Sigmoid colon (tissue), 7 donors: ENCODE measurements around the gene SDR42E2. TPM values are rescaled to one million over a fixed set of nuclear protein-coding genes. Genes with fewer than 3 reads are reported as not detected.

Experiments
- DNase-seq: peaks from one replicate; pipeline ENCODE4 v3.0.0-alpha.2; 2019
- H3K27ac ChIP-seq, 4 donors: fragments of 200-600 bp; sonication (generic); one replicate each; pipeline ENCODE4 v1.5.1; 2016 to 2019; ENCODE audit warnings: mild to moderate bottlenecking in 1 of 4
- H3K27me3 ChIP-seq, 3 donors: fragments of 200-600 bp; sonication (generic); one replicate each; pipeline ENCODE4 v1.5.1; 2019; ENCODE audit warnings: mild to moderate bottlenecking in 1 of 3
- H3K36me3 ChIP-seq, 4 donors: fragments of 200-600 bp; sonication (generic); one replicate each; pipeline ENCODE4 v1.5.1; 2016 to 2019
- H3K4me1 ChIP-seq, 4 donors: fragments of 200-600 bp; sonication (generic); one replicate each; pipeline ENCODE4 v1.5.1; 2017 to 2019
- H3K4me3 ChIP-seq, 4 donors: fragments of 200-600 bp; sonication (generic); one replicate each; pipeline ENCODE4 v1.5.1; 2017 to 2019; ENCODE audit warnings: mild to moderate bottlenecking in 2 of 4, moderate library complexity in 1 of 4
- H3K9me3 ChIP-seq, 4 donors: fragments of 200-600 bp in 3 of 4; sonication (generic) in 3 of 4; one replicate each; pipeline versions ENCODE4 v1.5.1 to v1.6.1; 2013 to 2019
- EP300 ChIP-seq, 4 donors: sonication (generic); formaldehyde crosslinking; IDR thresholded peaks; one replicate each; pipeline ENCODE4 v1.6.1; 2017; ENCODE audit warnings: antibody characterized with exemption in 4 of 4
- POLR2A ChIP-seq, 2 donors: fragments of 450-650 bp; IDR thresholded peaks; one replicate each; pipeline ENCODE4 v1.6.1; 2016; ENCODE audit warnings: antibody characterized with exemption in 2 of 2, mild to moderate bottlenecking in 2 of 2, moderate library complexity in 2 of 2
- POLR2AphosphoS5 ChIP-seq, 4 donors: sonication (generic); formaldehyde crosslinking; IDR thresholded peaks; one replicate each; pipeline ENCODE4 v1.6.1; 2017; ENCODE audit warnings: antibody characterized with exemption in 4 of 4
- WGBS, 2 donors: extraction: QIAGEN DNeasy Blood & Tissue Kit; methylation state at CpG; one replicate each; pipeline ENCODE4 v1.1.7; 2013; 5-methylcytosine and 5-hydroxymethylcytosine counted together
- intact Hi-C: fragments of 100-400 bp; cut with DNase I; formaldehyde crosslinking; loops from one replicate; pipeline ENCODE4 v1.15.1; 2023
- polyA plus RNA-seq, 3 donors: library from polyadenylated mRNA; stranded (reverse); fragments of 200-250 nt; gene quantifications; one replicate each; pipeline ENCODE4 v1.2.3, GENCODE V29; 2013
- total RNA-seq, 4 donors: library from RNA; depleted of rRNA; stranded (reverse); fragments of >200 nt; gene quantifications; one replicate each; pipeline ENCODE4 v1.1.0, GENCODE V29; 2016
- TF ChIP-seq, protein P1 (sequence below), 4 experiments: fragments of 450-650 bp in 3 of 4; fragments of 200-600 bp in 1 of 4; IDR thresholded peaks; one replicate each; pipeline ENCODE4 v1.5.1; 2016 to 2019; ENCODE audit warnings: antibody characterized with exemption in 4 of 4, mild to moderate bottlenecking in 3 of 4, moderate library complexity in 2 of 4
- donor health status: healthy with polysubstance abuse.
- donor health status: Bipolar disorder and iron deficiency.
- donor health status: healthy.

SDR42E2 gene
- not detected for total RNA-seq
- under 1 TPM in 1 of 3 donors, not detected in 2; 0.04 TPM for polyA plus RNA-seq

GRCh38 chr16:22161999-22162655, at the start of gene SDR42E2:
Gene SDR42E2, plus strand, starts transcription at chr16:22162506. Its CDS starts 3,077 bp downstream, at chr16:22165583.
- no peak for DNase-seq
- Histone ChIP-seq H3K4me1 (peaks cover 0 to 6% (median 5%) of the 10 kb centered on the region in 4 donors), H3K4me3 (no peak within 1 kb of the TSS), H3K27ac (no peak within 1 kb of the TSS), H3K9me3 (no peaks in the 10 kb centered on the region), H3K27me3 (peaks cover 10 to 42% (median 19%) of the 10 kb centered on the region in 3 donors), H3K36me3 (no peaks in the 10 kb centered on the region)
- WGBS, 2 donors, result 3 to 6% methylated on average over 40 of the region's 40 CpGs
- no peak for TF ChIP-seq POLR2AphosphoS5 (IDR thresholded peaks at IDR 0.05)
- no peak for TF ChIP-seq POLR2A (IDR thresholded peaks at IDR 0.05)
- intact Hi-C loops, result no loop called here

DNA sequence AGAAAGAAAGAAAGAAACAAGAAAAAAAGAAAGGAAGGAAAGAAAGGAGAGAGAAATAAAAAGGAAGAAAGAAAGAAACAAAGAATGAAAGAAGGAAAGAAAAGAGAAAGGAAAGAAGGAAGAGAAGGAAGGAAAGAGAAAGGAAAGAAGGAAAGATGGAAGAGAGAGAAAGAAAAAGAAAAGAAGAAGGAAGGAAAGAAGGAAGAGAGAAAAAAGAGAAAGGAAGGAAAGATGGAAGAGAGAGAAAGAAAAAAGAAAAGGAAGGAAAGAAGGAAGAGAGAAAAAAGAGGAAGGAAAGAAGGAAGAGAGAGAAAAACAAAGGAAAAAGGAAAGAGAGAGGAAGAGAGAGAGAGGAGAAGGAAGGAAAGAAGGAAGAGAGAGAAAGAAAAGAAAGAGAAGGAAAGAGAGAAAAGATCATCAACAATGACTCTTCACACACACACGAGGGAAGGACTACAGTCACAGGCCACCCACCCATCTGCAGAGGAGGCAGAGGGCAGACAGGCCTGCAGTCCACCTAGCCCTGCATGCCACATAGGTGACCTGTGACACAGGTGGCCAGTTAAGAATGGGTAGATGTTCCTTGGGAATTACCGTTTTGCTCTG, 46.1 kb upstream of the SDR42E2 start:
- Histone ChIP-seq H3K27me3 (no peaks in the 10 kb centered on the region), H3K4me3 (no peak overlapping the region), H3K4me1 (no peaks in the 10 kb centered on the region), H3K36me3 (no peaks in the 10 kb centered on the region), H3K27ac (no peak overlapping the region), H3K9me3 (no peaks in the 10 kb centered on the region)
- TF ChIP-seq, protein P1, sequence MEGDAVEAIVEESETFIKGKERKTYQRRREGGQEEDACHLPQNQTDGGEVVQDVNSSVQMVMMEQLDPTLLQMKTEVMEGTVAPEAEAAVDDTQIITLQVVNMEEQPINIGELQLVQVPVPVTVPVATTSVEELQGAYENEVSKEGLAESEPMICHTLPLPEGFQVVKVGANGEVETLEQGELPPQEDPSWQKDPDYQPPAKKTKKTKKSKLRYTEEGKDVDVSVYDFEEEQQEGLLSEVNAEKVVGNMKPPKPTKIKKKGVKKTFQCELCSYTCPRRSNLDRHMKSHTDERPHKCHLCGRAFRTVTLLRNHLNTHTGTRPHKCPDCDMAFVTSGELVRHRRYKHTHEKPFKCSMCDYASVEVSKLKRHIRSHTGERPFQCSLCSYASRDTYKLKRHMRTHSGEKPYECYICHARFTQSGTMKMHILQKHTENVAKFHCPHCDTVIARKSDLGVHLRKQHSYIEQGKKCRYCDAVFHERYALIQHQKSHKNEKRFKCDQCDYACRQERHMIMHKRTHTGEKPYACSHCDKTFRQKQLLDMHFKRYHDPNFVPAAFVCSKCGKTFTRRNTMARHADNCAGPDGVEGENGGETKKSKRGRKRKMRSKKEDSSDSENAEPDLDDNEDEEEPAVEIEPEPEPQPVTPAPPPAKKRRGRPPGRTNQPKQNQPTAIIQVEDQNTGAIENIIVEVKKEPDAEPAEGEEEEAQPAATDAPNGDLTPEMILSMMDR (IDR thresholded peaks at IDR 0.05), result no peak
- TF ChIP-seq POLR2A (IDR thresholded peaks at IDR 0.05), result no peak
- no peak for TF ChIP-seq EP300 (IDR thresholded peaks at IDR 0.05)
- no peak for TF ChIP-seq POLR2AphosphoS5 (IDR thresholded peaks at IDR 0.05)
- intact Hi-C loops, result no loop called here
- DNase-seq, result no peak
- WGBS, 2 donors, result 76 to 84% methylated on average over 2 of the region's 2 CpGs

- intact Hi-C loops, result no loop called here
- H3K9me3 ChIP-seq, result no peaks in the 10 kb centered on the region
- no peak overlapping the region for H3K27ac ChIP-seq
- no peaks in the 10 kb centered on the region for H3K36me3 ChIP-seq
- no peak for DNase-seq
- WGBS, 2 donors, result 91 to 94% methylated on average over 2 of the region's 2 CpGs
- no peaks in the 10 kb centered on the region for H3K27me3 ChIP-seq
- TF ChIP-seq POLR2A (IDR thresholded peaks at IDR 0.05) (no peak), POLR2AphosphoS5 (IDR thresholded peaks at IDR 0.05) (no peak), EP300 (IDR thresholded peaks at IDR 0.05) (no peak)
- TF ChIP-seq, protein P1 (IDR thresholded peaks at IDR 0.05), result no peak
- no peak overlapping the region for H3K4me3 ChIP-seq
- no peaks in the 10 kb centered on the region for H3K4me1 ChIP-seq
Observed at GRCh38 chr16:22117609-22118008, 44.7 kb upstream of the SDR42E2 start.

DNA sequence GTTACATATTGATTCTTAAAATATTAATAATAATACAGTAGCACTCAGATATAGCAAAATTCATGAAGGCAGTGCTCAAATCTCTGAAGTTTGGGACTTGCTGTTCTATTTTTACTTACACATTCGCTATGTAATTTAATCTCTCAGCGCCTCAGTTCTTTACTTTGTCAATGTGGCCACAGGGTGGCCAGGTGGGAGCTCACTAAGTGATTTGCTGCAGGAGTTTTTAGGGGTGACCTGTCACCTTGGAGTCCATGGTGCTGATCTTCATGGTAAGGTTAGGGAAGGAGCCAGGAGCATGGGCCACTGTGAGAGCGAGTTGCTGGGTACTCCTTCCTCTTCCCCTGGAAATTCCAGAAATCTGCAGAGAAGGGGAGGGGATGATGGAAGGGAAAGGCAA, 41.9 kb upstream of the SDR42E2 start:
- no peaks in the 10 kb centered on the region for H3K9me3 ChIP-seq
- intact Hi-C loops, result no loop called here

DNA sequence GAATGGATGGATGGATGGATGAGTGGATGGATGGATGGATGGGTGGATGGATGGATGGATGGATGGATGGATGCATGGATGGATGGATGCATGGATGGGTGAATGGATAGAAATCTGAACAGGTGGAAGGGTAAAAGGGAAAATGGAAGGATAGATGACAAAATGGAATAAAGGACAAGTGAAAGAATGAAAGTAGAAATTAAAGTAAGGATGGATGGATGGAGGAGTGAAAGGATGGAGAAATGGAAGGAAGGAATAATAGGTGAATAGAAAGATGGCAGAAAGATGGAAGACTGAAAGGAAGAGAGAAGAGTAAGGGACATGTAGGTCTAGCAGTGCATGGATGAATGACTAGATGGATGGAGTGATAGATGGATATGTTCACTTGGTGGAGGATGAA, 40.1 kb upstream of the SDR42E2 start:
- no peaks in the 10 kb centered on the region for H3K36me3 ChIP-seq
- DNase-seq, result no peak
- intact Hi-C loops, result no loop called here
- no peak overlapping the region for H3K4me3 ChIP-seq
- H3K27me3 ChIP-seq, result no peaks in the 10 kb centered on the region
- H3K4me1 ChIP-seq, result no peaks in the 10 kb centered on the region
- no peaks in the 10 kb centered on the region for H3K9me3 ChIP-seq
- H3K27ac ChIP-seq, result no peak overlapping the region
- TF ChIP-seq POLR2A (IDR thresholded peaks at IDR 0.05) (no peak), EP300 (IDR thresholded peaks at IDR 0.05) (no peak)
- TF ChIP-seq, protein P1 (IDR thresholded peaks at IDR 0.05), result no peak

More for the DNA sequence above, 41.9 kb upstream of the SDR42E2 start:
- WGBS, 2 donors, result 88 to 90% methylated on average over 3 of the region's 3 CpGs
- no peak for DNase-seq
- no peak for TF ChIP-seq POLR2A (IDR thresholded peaks at IDR 0.05)
- TF ChIP-seq, protein P1 (IDR thresholded peaks at IDR 0.05), result no peak
- no peak for TF ChIP-seq POLR2AphosphoS5 (IDR thresholded peaks at IDR 0.05)
- no peak for TF ChIP-seq EP300 (IDR thresholded peaks at IDR 0.05)
- Histone ChIP-seq H3K27me3 (no peaks in the 10 kb centered on the region), H3K4me3 (no peak overlapping the region), H3K27ac (no peak overlapping the region), H3K4me1 (no peaks in the 10 kb centered on the region), H3K36me3 (no peaks in the 10 kb centered on the region)
